ENCODE measurements around the gene NUP205.

DNA sequence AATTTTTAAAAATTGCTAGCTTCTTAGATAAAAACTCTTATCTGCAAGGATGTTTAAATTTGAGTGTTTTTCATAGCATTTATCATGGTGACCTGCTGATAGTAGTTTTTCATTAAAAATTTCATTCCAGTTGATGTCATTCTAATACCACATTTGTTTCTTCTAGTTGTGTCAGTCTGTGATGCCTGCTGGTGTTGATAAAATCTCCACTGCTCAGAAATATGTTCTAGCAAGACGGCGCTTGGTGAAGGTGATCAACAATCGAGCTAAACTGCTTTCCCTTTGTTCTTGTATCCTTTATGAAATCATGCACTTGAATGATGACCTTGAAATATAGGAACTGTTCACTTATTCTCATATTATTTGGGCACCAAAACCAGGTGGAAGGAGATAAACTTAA is 87.0 kb downstream of the NUP205 start:
- TF ChIP-seq, protein P1, sequence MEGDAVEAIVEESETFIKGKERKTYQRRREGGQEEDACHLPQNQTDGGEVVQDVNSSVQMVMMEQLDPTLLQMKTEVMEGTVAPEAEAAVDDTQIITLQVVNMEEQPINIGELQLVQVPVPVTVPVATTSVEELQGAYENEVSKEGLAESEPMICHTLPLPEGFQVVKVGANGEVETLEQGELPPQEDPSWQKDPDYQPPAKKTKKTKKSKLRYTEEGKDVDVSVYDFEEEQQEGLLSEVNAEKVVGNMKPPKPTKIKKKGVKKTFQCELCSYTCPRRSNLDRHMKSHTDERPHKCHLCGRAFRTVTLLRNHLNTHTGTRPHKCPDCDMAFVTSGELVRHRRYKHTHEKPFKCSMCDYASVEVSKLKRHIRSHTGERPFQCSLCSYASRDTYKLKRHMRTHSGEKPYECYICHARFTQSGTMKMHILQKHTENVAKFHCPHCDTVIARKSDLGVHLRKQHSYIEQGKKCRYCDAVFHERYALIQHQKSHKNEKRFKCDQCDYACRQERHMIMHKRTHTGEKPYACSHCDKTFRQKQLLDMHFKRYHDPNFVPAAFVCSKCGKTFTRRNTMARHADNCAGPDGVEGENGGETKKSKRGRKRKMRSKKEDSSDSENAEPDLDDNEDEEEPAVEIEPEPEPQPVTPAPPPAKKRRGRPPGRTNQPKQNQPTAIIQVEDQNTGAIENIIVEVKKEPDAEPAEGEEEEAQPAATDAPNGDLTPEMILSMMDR (IDR thresholded peaks at IDR 0.05): no peak
- TF ChIP-seq POLR2A (IDR thresholded peaks at IDR 0.05): no peak
